Measurements from ENCODE around the gene CCDC182.

Gene CCDC182

DNA sequence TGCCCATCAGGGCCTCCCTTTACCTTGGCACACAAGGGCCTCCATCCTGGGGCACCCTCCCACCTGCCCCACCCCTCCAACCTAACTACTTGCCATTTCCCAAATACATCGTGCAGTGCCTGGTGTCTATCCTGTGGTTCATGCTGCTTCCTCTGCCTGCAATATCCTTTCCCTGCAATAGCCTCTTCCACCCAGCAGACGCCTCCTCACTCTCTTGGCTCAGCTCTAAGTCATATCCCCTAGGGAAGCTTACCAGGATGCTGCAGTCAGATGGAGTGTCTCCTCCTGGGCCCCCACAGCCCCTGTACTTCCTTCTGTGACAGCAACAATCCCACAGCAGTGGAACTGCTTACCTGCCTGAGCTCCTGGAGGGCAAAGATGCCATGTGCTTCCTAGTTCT is 36.7 kb downstream of the CCDC182 start:
- Histone ChIP-seq H3K4me1 (ENCODE audit: control insufficient read depth, insufficient read depth, low read length) (no peaks in the 10 kb centered on the region), H3K27ac (ENCODE audit: extremely low read depth, low read depth, low read length) (no peak overlapping the region), H3K9me3 (ENCODE audit: control insufficient read depth, insufficient read depth, low read depth, low read length) (no peaks in the 10 kb centered on the region), H3K36me3 (ENCODE audit: control insufficient read depth in 2 of 2, insufficient read depth in 1 of 2, low read length in 2 of 2) (no peaks in the 10 kb centered on the region), H3K4me3 (ENCODE audit: low read depth, low read length) (no peak overlapping the region)
- no peak for TF ChIP-seq KLF10 (tag by site-specific recombination; IDR thresholded peaks at IDR 0.05)
- TF ChIP-seq, protein P1, sequence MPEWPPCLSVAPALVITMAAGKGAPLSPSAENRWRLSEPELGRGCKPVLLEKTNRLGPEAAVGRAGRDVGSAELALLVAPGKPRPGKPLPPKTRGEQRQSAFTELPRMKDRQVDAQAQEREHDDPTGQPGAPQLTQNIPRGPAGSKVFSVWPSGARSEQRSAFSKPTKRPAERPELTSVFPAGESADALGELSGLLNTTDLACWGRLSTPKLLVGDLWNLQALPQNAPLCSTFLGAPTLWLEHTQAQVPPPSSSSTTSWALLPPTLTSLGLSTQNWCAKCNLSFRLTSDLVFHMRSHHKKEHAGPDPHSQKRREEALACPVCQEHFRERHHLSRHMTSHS (tag by site-specific recombination; IDR thresholded peaks at IDR 0.05): no peak
- TF ChIP-seq ZNF692 (tag by site-specific recombination; IDR thresholded peaks at IDR 0.05): no peak
- no peak for TF ChIP-seq ZNF155 (tag by site-specific recombination; IDR thresholded peaks at IDR 0.05)
- TF ChIP-seq, protein P2, sequence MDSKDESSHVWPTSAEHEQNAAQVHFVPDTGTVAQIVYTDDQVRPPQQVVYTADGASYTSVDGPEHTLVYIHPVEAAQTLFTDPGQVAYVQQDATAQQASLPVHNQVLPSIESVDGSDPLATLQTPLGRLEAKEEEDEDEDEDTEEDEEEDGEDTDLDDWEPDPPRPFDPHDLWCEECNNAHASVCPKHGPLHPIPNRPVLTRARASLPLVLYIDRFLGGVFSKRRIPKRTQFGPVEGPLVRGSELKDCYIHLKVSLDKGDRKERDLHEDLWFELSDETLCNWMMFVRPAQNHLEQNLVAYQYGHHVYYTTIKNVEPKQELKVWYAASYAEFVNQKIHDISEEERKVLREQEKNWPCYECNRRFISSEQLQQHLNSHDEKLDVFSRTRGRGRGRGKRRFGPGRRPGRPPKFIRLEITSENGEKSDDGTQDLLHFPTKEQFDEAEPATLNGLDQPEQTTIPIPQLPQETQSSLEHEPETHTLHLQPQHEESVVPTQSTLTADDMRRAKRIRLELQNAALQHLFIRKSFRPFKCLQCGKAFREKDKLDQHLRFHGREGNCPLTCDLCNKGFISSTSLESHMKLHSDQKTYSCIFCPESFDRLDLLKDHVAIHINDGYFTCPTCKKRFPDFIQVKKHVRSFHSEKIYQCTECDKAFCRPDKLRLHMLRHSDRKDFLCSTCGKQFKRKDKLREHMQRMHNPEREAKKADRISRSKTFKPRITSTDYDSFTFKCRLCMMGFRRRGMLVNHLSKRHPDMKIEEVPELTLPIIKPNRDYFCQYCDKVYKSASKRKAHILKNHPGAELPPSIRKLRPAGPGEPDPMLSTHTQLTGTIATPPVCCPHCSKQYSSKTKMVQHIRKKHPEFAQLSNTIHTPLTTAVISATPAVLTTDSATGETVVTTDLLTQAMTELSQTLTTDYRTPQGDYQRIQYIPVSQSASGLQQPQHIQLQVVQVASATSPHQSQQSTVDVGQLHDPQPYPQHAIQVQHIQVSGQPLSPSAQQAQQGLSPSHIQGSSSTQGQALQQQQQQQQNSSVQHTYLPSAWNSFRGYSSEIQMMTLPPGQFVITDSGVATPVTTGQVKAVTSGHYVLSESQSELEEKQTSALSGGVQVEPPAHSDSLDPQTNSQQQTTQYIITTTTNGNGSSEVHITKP (tag by site-specific recombination; IDR thresholded peaks at IDR 0.05): no peak
- no peak for TF ChIP-seq ZNF571 (tag by site-specific recombination; IDR thresholded peaks at IDR 0.05)
- ChIA-PET POLR2A (no interaction called here), CTCF (interaction anchor here (0.8 to 2.1 kb wide), 5 partner anchors 36 to 406 kb away, joined by 3 to 9 read pairs (median 3); no protein-coding TSS in a partner anchor)

- no peak for TF ChIP-seq ZXDB (tag by site-specific recombination; IDR thresholded peaks at IDR 0.05)
- TF ChIP-seq KLF9 (tag by site-specific recombination; IDR thresholded peaks at IDR 0.05; ENCODE audit: low read depth): no peak
- no peak for TF ChIP-seq ZSCAN30 (tag by site-specific recombination; IDR thresholded peaks at IDR 0.05)
- TF ChIP-seq ZNF510 (tag by site-specific recombination; IDR thresholded peaks at IDR 0.05; ENCODE audit: insufficient replicate concordance): no peak
- H3K4me1 ChIP-seq (ENCODE audit: control insufficient read depth, insufficient read depth, low read length): no peaks in the 10 kb centered on the region
- H3K9me3 ChIP-seq (ENCODE audit: control insufficient read depth, insufficient read depth, low read depth, low read length): no peaks in the 10 kb centered on the region
- ChIA-PET POLR2A (no interaction called here), CTCF (interaction anchor here (0.8 to 2.1 kb wide), 5 partner anchors 36 to 463 kb away, joined by 3 to 9 read pairs (median 3); no protein-coding TSS in a partner anchor)
- H3K27ac ChIP-seq (ENCODE audit: extremely low read depth, low read depth, low read length): no peak overlapping the region
- H3K4me3 ChIP-seq (ENCODE audit: low read depth, low read length): no peak overlapping the region
- H3K36me3 ChIP-seq (ENCODE audit: control insufficient read depth in 2 of 2, insufficient read depth in 1 of 2, low read length in 2 of 2): no peaks in the 10 kb centered on the region
Observed at GRCh38 chr17:57707892-57708291, 37.2 kb downstream of the CCDC182 start.

- H3K27ac ChIP-seq (ENCODE audit: extremely low read depth, low read depth, low read length): no peak overlapping the region
- no peaks in the 10 kb centered on the region for H3K9me3 ChIP-seq (ENCODE audit: control insufficient read depth, insufficient read depth, low read depth, low read length)
- POLR2A ChIA-PET: no interaction called here
- no peaks in the 10 kb centered on the region for H3K36me3 ChIP-seq (ENCODE audit: control insufficient read depth in 2 of 2, insufficient read depth in 1 of 2, low read length in 2 of 2)
- no peak overlapping the region for H3K4me3 ChIP-seq (ENCODE audit: low read depth, low read length)
- CTCF ChIA-PET: interaction anchor here (0.7 to 1.5 kb wide), 2 partner anchors 76 to 462 kb away, joined by 3 to 4 read pairs; no protein-coding TSS in a partner anchor
- no peaks in the 10 kb centered on the region for H3K4me1 ChIP-seq (ENCODE audit: control insufficient read depth, insufficient read depth, low read length)
- TF ChIP-seq ZNF175 (tag by site-specific recombination; IDR thresholded peaks at IDR 0.05): no peak
- TF ChIP-seq ZNF768 (tag by site-specific recombination; IDR thresholded peaks at IDR 0.05): no peak
- TF ChIP-seq ZNF629 (tag by site-specific recombination; IDR thresholded peaks at IDR 0.05): no peak
- TF ChIP-seq ZBTB20 (tag by site-specific recombination; IDR thresholded peaks at IDR 0.05): no peak
- TF ChIP-seq ZNF146 (tag by site-specific recombination; IDR thresholded peaks at IDR 0.05): no peak
- TF ChIP-seq ZNF140 (tag by site-specific recombination; IDR thresholded peaks at IDR 0.05): no peak
- TF ChIP-seq ZNF366 (tag by site-specific recombination; conservative IDR thresholded peaks at IDR 0.05): no peak
- TF ChIP-seq ZBTB21 (tag by site-specific recombination; IDR thresholded peaks at IDR 0.05): no peak
- TF ChIP-seq, protein P3, sequence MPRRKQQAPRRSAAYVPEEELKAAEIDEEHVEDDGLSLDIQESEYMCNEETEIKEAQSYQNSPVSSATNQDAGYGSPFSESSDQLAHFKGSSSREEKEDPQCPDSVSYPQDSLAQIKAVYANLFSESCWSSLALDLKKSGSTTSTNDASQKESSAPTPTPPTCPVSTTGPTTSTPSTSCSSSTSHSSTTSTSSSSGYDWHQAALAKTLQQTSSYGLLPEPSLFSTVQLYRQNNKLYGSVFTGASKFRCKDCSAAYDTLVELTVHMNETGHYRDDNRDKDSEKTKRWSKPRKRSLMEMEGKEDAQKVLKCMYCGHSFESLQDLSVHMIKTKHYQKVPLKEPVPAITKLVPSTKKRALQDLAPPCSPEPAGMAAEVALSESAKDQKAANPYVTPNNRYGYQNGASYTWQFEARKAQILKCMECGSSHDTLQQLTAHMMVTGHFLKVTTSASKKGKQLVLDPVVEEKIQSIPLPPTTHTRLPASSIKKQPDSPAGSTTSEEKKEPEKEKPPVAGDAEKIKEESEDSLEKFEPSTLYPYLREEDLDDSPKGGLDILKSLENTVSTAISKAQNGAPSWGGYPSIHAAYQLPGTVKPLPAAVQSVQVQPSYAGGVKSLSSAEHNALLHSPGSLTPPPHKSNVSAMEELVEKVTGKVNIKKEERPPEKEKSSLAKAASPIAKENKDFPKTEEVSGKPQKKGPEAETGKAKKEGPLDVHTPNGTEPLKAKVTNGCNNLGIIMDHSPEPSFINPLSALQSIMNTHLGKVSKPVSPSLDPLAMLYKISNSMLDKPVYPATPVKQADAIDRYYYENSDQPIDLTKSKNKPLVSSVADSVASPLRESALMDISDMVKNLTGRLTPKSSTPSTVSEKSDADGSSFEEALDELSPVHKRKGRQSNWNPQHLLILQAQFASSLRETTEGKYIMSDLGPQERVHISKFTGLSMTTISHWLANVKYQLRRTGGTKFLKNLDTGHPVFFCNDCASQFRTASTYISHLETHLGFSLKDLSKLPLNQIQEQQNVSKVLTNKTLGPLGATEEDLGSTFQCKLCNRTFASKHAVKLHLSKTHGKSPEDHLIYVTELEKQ (tag by site-specific recombination; IDR thresholded peaks at IDR 0.05; ENCODE audit: borderline replicate concordance): no peak
- TF ChIP-seq ZNF426 (tag by site-specific recombination; IDR thresholded peaks at IDR 0.05): no peak
- no peak for TF ChIP-seq ZNF302 (tag by site-specific recombination; IDR thresholded peaks at IDR 0.05; ENCODE audit: low read depth)
- TF ChIP-seq ZSCAN23 (tag by site-specific recombination; IDR thresholded peaks at IDR 0.05): no peak
- no peak for TF ChIP-seq KLF10 (tag by site-specific recombination; IDR thresholded peaks at IDR 0.05)
Observed at GRCh38 chr17:57706761-57707160, 38.3 kb downstream of the CCDC182 start.
